IPS-11a (cell line): Measurements from ENCODE around the gene TSLP.
A peak's percentile ranks its signal among the peaks of the same experiment; 100 is the strongest.

ENCODE experiments used
- H3K4me3 ChIP-seq: one replicate; pipeline ENCODE4 v1.5.1; 2013; ENCODE audit warnings: low read depth, low read length, control low read depth

Gene TSLP

GRCh38 chr5:111092062-111092853 is 20.7 kb downstream of the TSLP start, which contains the start of gene WDR36:
Gene WDR36 (plus strand): TSS chr5:111092348. CDS start chr5:111092457, 109 bp downstream.
- H3K4me3 ChIP-seq, result peak within 1 kb of the TSS; percentile 100

- no peak overlapping the region for H3K4me3 ChIP-seq
Observed at GRCh38 chr5:111095982-111096381, 24.5 kb downstream of the TSLP start.

GRCh38 chr5:111099058-111099778 is 27.7 kb downstream of the TSLP start:
- no peak overlapping the region for H3K4me3 ChIP-seq

GRCh38 chr5:111106320-111106948 is 34.9 kb downstream of the TSLP start:
- H3K4me3 ChIP-seq, result no peak overlapping the region

GRCh38 chr5:111107371-111107770 is 35.9 kb downstream of the TSLP start:
- no peak overlapping the region for H3K4me3 ChIP-seq

- H3K4me3 ChIP-seq, result no peak overlapping the region
Observed at GRCh38 chr5:111111956-111112355, 40.4 kb downstream of the TSLP start.

GRCh38 chr5:111113678-111114077 is 42.2 kb downstream of the TSLP start:
- H3K4me3 ChIP-seq, result no peak overlapping the region

GRCh38 chr5:111115229-111115628 is 43.7 kb downstream of the TSLP start:
- no peak overlapping the region for H3K4me3 ChIP-seq

GRCh38 chr5:111116550-111116949 is 45.0 kb downstream of the TSLP start:
- H3K4me3 ChIP-seq, result no peak overlapping the region

GRCh38 chr5:111117136-111117535 is 45.6 kb downstream of the TSLP start:
- H3K4me3 ChIP-seq, result no peak overlapping the region

- H3K4me3 ChIP-seq, result no peak overlapping the region
Observed at GRCh38 chr5:111119221-111119620, 47.7 kb downstream of the TSLP start.

- H3K4me3 ChIP-seq, result no peak overlapping the region
Observed at GRCh38 chr5:111119856-111120255, 48.3 kb downstream of the TSLP start.

GRCh38 chr5:111120911-111121310 is 49.4 kb downstream of the TSLP start:
- H3K4me3 ChIP-seq, result no peak overlapping the region

- H3K4me3 ChIP-seq, result no peak overlapping the region
Observed at GRCh38 chr5:111121926-111122325, 50.4 kb downstream of the TSLP start.

GRCh38 chr5:111122398-111122797 is 50.9 kb downstream of the TSLP start:
- no peak overlapping the region for H3K4me3 ChIP-seq

GRCh38 chr5:111124793-111125192 is 53.3 kb downstream of the TSLP start:
- no peak overlapping the region for H3K4me3 ChIP-seq

- H3K4me3 ChIP-seq, result no peak overlapping the region
Observed at GRCh38 chr5:111126896-111127295, 55.4 kb downstream of the TSLP start.
